AG09319 (cell line): Measurements from ENCODE around the gene NPSR1.

Experiments
- DNase-seq: peaks from one replicate; pipeline ENCODE4 v3.0.0-alpha.2; 2010; ENCODE audit warnings: low read depth; ENCODE audit errors: extremely low read depth
- TF ChIP-seq, protein P1 (sequence below): IDR thresholded peaks from 2 replicates; pipeline ENCODE4 v1.5.1; 2011; ENCODE audit warnings: low read depth, mild to moderate bottlenecking, inconsistent platforms, low read length, moderate library complexity

Gene NPSR1

DNA sequence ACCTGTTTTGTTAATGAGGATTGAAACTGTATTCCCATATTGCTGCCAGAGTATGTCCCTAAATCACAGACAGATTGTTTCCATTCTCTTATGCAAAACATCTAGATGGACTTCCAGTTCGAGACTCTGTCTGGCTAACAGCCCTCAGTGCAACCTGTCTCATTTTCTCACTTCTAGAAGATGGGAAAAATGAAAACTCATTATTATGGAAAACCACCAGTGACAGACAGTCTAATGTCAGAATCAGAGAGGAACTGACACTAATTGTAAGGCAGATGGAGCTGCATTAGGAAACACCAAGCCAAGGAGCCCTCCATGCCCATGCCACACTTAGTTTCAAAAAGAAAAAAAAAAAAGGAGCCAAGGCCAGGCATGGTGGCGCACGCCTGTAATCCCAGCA lies 61.6 kb downstream of the NPSR1 start:
- DNase-seq = no peak
- TF ChIP-seq, protein P1, sequence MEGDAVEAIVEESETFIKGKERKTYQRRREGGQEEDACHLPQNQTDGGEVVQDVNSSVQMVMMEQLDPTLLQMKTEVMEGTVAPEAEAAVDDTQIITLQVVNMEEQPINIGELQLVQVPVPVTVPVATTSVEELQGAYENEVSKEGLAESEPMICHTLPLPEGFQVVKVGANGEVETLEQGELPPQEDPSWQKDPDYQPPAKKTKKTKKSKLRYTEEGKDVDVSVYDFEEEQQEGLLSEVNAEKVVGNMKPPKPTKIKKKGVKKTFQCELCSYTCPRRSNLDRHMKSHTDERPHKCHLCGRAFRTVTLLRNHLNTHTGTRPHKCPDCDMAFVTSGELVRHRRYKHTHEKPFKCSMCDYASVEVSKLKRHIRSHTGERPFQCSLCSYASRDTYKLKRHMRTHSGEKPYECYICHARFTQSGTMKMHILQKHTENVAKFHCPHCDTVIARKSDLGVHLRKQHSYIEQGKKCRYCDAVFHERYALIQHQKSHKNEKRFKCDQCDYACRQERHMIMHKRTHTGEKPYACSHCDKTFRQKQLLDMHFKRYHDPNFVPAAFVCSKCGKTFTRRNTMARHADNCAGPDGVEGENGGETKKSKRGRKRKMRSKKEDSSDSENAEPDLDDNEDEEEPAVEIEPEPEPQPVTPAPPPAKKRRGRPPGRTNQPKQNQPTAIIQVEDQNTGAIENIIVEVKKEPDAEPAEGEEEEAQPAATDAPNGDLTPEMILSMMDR = no peak

DNA sequence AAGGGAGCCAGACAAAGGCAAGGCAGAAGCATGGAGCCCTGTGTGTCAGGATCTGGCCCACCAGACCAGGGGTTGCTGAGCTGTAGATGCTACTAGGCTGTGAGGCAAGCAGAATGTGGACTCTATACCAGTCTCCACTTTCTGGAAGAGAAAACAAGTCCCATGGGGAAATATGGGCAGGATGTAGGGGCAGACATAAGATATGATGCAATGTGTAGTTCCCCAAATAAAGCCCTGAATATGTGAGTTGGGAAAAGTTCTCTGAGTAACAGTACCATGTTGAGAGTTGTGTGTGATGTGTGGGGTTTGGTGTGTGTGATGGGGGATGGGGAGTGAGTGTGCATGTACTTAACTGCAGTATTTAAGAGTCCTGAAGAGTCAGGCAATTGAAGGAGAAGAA lies 62.3 kb downstream of the NPSR1 start:
- TF ChIP-seq, protein P1 = no peak
- no peak for DNase-seq

DNA sequence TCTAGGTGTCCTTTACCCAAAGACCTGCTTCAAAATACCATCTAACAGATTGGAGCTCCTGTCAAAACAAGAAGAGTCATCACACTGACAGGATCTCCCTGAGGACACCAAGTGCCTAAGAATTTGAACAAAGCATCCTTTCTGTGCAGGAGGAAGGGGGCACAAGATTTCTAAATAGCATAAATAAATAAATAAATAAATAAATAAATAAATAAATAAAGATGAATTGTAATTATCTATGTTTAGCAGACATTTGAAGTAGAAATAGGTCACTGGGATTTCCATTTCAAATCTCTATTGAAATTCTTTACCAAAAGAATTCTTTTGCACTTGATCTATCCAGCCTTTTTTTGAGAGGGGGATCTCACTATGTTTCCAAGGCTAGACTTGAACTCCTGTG lies 65.3 kb downstream of the NPSR1 start:
- DNase-seq = no peak
- TF ChIP-seq, protein P1 = no peak

- DNase-seq = no peak
- TF ChIP-seq, protein P1 = no peak
Observed at GRCh38 chr7:34723866-34724490, 66.0 kb downstream of the NPSR1 start.

DNA sequence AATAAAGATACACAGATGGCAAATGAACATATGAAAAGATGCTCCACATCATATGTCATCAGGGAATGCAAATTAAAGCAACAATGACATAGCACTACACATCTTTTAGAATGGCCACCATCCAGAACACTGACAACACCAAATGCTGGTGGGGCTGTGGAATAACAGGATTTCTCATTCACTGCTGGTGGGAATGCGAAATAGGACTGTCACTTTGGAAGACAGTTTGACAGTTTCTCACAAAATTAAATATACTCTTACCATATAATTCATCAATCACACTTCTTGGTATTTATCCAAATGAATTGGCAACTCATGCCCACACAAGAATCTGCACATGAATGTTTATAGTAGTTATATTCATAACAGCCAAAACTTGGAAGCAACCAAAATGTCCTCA lies 68.2 kb downstream of the NPSR1 start:
- TF ChIP-seq, protein P1 = no peak
- DNase-seq = no peak

GRCh38 chr7:34727464-34727995 lies 69.5 kb downstream of the NPSR1 start:
- TF ChIP-seq, protein P1 = no peak
- no peak for DNase-seq

GRCh38 chr7:34728156-34728555 lies 70.1 kb downstream of the NPSR1 start:
- no peak for DNase-seq
- TF ChIP-seq, protein P1 = no peak
